AML-193 (cell line): ENCODE results near the gene ZBTB47.

Experiments
- DNase-seq, 2 experiments: peaks; one replicate each; lab custom pipeline; 2025; lab: John Stamatoyannopoulos, UW

ZBTB47 gene

DNA sequence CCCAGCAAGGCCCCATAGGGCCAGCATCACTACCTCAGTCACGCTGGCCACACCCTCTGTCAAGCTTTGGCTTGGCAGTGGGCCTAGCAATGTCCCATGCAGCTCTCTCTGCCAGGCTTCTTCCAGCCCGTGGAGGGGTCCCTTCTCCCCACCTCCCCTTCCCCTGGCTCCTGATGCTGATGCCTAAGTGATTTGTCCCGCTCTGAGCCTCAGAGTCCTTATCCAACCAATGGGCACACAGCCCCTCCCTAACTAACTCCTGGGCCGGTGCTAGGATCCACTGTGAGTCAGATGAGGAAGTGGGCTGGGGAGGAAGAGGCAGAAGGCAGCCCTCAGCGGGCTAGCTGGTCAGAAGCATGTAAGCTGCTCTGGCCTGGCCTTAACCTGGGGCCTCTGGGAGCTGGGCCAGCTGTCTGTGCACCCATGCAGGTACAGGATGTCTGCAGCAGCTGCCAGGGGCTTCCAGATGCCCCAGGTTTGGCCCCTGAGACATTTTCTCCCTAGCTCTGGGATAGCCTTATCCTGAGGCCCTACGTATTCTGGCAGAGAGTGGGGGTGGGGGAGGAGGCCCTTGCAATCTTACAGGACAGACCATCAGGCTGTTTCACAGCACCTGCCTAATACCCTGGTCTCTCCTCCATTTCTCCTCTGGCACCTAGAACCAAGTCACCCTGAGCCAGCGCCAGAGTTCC, 740 bp upstream of the ZBTB47 start:
- peak; percentile 92 to 95 for DNase-seq

DNA sequence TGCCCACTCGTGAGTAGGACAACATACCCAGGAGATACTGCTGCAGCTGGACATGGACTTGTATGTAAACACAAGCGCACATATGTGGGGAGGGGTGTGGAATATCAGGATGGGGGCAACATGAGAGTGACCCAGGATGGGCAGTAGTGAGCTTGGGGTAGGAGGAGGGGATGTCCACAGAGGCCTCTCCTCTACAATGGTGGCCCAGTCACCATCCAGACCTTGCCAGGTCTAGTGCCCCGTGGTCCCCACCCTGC, 266 bp upstream of the ZBTB47 start:
- DNase-seq, result no peak

DNA sequence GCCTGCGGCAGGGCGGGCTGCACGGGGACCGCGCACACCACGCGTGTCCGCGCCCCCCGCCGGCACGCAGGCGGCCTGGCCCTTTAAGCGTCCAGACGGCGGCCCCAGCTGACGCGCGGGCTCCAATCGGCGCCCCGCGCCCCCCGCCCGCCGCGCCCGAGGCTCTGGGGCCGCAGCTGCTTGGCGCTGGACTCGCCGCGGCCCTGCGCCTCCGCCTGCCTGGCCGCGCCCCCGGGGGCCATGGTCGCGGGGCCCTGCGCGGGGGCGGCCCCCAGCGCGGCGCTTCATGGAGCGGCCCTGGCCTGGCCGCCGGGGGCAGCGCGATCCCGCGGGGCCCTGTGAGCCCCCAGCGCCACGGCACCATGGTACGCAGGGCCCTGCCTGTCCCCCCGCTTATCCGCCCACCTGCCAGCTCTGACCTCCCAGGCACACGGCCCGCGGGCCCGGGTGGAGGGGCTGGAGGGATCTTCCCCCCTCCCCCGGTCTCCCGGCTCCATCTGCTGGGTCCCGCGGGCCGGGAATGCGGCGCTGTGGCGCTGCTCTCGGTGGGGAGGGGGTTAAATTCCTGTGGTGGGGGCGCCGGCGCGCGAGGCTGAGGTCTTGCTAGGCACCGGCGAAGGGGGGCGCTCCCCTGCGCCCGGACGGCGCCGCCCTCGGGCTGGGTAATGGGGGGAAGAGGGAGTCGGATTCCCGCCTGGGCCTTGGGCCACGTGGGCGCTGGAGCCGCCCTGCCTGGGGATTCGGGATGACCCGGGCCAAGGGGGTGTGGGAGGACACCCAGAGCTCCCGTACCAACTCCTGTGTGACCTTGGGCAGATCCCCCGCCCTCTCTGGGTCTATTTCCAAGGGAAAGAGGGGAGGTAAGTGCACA, 1.1 kb downstream of the ZBTB47 start:
- peak; percentile 41 to 50 for DNase-seq

DNA sequence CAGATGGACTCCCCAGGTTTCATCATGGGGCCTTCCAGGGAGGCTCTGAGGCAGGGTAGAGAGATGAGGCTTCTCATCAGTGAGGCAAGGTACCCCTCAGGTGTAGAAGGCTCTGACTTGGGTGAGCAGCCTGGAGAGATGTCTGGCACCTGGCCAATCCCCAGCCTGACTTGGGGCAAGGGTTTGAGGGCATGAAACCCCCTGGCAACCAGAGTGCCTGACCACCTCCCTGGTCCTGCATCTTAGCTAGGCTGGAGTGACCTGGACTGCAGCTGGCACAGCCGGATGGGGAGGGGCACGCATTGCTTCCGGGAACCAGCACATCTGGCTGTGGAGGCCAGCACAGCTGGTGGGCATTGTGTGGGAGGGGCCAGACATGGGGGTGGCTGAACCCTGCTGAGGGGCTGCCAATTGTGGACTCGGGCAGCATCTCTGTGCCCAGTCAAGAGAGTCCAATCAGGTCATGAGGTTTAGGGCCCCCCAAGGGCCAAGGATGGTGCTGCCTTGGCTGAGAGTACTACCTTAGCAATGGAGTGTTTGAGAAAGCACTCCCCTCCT, 1.9 kb downstream of the ZBTB47 start:
- DNase-seq, result no peak

DNA sequence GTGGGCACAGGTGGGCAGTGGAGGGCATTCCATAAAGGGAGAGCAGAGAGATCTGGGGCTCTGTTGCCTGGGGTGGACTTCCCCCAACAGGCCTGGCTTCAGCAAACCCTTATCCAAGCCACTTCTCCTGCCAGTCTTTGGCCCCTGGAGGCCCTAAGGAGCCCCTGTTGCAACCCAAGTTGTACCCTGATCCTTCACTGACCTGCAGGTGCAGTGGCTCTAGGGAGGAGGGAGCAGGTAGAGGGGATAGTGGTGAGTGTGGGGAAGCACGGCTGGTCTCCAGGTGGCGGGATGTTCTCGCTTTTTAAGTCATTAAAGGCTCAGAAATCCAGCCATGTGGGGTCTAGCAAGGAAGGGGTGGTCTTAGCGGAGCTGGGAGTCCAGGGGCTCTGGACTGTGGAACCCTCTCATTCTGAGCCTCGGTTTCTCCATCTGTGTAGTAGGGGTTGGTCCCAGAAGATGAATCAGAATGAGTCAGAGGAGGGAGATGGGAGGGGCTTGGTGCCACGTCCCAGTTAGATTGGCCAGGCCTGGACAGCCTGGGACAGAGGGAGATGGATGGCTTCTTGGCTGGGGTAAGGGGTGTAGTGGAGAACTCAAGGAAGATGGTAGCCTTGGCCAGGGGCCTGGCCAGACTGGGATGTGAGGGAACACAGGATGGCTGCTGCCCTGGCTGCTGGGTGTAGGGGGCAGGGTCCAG, 2.6 kb downstream of the ZBTB47 start:
- no peak for DNase-seq

DNA sequence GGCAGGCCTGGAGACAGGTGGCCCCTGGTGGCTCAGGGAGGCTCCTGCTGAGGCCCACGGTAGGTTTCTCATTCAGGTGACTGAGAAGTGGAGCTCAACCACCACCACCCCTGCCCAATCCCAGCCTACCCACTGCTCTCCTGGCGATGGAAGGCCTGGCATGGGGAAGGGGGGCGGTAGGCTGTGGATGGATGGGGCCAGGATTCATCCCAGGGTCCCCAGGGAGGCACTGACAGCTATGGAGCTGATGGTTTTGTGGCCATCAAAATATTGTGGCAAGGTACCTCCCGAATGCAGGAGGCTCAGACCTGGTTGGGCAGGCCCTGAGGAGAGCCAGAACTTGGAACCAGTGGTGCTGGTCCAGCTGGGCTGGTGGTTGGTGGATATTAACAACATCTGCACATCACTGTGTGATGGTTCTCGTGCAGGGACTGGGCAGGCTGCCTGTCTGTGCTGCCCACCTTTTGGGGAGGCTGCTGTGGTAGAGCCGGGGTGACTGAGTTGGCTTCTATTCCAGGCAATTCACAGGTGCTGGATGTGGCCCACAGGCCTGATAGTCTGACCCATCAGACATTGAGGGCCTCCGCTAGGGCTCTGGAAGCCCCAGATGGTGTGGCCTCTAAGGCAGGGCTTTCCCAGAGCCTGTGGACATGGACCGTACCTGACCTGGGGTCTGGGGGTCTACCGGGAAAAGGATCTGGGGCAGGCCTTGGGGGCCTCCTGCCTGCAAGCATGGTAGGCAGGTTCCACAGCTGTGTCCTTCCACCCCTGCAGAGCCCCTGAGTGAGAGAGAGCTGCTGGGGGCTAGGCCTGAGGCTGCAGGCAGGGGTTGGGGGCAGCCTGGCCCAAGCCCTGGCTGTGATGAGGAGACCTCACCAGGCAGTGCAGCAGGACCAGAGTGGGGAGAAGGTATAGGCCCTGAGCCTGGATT, 3.4 kb downstream of the ZBTB47 start:
- no peak for DNase-seq

DNA sequence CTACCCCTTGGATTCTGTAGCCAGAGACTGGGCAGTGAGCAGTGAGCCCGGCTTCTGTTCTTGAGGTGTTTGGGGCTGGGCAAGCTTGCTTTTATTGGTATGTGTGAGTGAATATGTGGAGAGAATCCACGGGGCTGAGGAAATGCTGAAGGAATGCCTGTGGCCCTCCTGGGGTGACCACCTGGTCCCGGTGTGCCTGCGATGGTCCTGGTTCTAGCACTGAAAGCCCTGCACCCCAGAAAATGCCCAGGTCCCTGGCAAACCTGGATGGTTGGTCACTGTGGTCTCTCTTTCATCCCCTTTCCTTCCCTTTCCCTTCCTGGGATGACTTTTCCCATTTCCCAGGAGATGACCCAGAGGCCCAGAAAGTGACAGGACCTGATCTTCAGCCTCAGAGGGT, 4.2 kb downstream of the ZBTB47 start:
- no peak for DNase-seq

DNA sequence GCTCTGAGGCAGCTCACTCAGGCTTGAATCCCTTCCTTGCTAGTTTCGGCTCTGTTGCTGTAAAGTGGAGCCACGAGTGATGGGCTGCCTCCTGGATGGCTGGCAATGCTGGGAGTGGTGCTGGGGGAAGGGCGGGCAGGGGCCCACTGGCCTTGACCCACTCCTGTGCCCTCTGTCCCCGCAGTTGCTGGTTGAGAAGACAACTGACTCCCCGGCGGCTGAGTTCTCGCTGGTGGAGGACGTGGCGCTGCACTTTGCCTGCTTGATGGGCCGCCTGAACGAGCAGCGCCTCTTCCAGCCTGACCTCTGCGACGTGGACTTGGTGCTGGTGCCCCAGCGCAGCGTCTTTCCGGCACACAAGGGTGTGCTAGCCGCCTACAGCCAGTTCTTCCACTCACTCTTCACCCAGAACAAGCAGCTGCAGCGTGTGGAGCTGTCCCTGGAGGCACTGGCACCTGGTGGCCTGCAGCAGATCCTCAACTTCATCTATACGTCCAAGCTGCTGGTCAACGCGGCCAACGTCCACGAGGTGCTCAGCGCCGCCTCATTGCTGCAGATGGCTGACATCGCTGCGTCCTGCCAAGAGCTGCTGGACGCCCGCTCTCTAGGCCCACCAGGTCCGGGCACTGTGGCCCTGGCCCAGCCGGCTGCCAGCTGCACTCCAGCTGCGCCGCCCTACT, 4.7 kb downstream of the ZBTB47 start:
- no peak for DNase-seq

DNA sequence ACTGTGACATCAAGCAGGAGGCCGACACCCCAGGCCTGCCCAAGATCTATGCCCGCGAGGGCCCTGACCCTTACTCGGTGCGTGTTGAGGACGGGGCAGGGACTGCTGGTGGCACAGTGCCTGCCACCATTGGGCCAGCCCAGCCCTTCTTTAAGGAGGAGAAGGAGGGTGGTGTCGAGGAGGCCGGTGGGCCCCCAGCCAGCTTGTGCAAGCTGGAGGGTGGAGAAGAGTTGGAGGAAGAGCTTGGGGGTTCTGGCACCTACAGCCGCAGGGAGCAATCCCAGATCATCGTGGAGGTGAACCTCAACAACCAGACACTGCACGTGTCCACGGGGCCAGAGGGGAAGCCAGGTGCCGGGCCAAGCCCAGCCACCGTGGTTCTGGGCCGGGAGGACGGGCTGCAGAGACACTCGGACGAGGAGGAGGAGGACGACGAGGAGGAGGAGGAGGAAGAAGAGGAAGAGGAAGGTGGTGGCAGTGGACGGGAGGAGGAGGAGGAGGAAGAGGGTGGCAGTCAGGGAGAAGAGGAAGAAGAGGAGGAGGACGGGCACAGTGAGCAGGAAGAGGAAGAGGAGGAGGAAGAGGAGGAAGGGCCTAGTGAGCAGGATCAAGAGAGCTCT, 5.4 kb downstream of the ZBTB47 start:
- no peak for DNase-seq

DNA sequence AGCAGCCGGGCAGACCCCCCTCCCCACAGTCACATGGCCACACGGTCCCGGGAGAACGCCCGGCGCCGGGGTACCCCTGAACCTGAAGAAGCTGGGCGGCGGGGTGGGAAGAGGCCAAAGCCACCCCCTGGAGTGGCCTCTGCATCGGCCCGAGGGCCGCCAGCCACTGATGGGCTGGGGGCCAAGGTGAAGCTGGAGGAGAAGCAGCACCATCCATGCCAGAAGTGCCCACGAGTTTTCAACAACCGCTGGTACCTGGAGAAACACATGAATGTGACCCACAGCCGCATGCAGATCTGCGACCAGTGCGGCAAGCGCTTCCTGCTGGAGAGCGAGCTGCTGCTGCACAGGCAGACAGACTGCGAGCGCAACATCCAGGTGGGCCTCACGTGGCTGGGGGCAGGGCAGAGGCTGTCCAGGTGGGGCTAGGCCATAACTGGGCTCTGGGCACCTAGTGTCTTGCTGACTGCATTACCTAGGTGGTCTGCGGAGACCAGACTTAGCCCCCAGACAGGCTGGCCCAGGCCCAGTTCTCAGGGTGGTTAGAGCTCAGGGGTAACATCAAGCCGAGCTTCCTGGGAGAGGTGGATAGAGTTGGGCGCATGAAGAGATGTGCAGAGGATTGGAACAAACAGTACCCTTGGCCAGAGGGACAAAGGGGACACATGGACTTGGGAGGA, 6.1 kb downstream of the ZBTB47 start:
- DNase-seq, result no peak

DNA sequence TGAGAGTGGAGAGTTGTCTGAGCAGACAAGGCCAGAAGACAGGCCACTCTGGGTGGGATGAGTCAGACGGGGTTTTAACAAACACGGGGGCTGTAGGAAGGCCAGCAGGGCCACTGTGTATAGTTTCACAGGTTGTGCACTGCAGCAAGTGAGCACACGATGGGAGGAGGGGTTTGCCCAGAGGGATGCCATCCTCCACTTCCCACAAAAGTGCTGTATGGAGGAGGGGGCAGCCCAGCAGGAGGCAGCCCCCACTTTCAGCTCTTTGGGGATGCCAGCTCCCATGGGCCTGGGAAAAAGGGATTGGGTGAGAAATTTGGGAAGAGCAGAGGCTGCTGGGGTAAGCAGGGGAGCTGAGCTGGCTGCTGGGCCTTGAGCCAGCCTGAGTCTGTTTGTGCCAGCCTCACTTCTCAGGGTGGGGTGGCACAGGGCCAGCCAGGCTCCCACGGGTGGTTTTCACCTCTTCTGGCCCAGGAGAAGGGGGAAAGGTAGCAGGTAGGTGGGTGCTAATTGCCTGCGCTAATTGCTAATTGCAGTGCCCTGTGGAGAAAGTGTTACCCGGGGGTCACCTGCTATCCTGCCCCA, 6.7 kb downstream of the ZBTB47 start:
- DNase-seq, result no peak

DNA sequence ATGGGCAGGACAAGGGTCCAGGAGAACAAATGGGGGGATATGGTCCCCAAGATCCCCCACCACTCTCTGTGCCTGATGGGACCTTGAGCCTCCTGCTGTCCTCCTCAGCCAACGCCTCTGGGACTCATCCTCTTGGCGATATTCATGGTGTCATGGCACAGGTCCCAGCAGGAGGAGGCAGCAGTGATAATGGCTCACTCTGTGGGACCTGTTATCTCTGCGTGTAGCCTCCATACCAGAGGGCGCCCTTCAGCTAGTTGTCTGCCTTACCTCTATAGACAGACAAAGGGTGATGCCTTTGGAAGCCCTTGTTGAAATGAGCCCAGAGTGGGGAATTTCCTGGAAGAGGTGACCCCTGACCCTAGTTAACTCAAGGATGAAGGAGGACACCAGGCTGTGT, 7.4 kb downstream of the ZBTB47 start:
- peak; percentile 17 to 21 for DNase-seq

DNA sequence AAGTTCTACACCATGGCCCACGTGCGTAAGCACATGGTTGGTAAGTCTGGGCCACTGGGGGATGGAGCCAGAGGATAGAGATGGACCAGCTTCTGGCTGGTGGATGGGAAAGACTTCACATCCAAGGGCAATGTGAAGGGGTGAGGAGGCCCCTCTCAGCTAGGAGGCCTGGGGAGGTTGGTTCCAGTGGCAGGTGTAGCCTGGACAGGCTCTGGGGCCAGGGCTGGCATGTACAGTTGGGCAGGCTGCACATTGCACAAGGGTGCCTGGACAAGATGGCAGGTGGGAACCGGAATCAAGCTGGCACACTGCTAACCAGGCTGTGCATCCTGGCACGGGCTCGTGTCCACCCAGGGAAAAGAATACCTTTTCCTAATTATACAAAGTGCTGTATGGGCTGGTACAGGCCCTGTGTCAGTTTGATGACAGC, 8.1 kb downstream of the ZBTB47 start:
- no peak for DNase-seq

DNA sequence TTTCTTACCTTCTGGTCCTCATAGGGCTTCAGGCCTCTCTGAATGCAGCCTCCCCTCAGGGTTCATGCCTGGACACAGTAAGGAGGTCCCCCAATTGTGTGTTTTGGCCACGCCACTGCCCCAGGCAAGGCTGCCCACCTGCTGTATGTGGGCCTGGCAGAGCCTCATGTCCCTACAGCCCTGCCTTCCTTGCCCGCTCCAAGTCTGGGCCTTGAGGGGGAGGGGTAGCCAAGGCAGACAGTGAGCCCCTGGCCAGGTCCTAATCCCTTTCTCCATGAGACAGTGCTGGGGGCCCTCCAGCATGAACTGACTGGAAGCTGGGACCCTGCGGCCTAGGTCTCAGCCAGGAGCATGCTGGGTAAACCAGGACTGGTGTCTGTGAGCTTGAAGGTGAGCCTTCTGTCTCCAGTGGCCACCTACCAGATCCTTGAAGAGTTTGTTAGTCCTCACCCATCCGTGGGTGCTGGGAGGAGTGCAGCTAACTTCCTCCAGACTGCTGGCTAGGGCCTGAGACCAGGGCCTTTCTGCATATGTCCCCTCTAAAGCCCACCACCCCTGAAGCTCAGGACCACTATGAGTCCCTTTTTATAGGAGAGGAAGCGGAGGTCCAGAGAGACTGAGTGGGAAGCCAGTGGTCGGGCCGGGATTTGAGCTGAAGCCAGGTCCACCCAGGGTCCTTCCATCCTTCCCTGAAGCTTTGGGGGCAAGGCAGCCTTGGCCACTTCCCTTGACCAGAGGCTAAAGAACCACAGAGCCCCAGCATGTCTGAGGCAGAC, 8.7 kb downstream of the ZBTB47 start:
- DNase-seq, result no peak

DNA sequence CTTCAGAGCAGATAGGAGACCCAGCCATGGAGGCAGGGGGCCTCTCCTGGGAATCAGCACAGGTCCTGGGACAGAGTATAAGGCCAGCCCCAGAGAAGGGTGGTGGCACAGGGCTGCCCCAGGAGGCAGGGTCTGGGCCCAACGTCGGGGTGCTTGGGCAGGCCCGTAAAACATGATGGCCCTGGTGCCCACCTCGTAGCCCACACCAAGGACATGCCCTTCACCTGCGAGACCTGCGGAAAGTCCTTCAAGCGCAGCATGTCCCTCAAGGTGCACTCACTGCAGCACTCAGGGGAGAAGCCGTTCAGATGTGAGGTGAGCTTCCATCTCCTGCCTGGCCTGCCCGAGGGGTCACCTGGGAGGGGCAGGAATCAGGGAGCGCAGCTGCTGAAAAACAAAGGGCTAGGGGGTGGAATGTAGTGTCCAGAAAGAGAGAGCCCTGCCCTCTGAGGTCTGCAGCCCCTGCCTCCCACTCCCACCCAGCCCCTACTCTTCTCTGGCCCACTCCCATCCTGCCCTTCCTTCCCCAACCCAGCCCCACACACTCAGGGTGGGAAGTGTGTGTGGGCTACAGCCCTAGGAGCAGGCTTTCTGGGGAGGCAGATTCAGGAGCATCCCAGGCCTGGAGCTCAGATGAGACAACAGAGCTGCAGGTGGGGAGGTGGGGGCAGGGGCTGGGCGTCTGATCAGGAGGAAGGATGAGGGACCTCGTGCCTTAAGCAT, 9.5 kb downstream of the ZBTB47 start:
- no peak for DNase-seq

DNA sequence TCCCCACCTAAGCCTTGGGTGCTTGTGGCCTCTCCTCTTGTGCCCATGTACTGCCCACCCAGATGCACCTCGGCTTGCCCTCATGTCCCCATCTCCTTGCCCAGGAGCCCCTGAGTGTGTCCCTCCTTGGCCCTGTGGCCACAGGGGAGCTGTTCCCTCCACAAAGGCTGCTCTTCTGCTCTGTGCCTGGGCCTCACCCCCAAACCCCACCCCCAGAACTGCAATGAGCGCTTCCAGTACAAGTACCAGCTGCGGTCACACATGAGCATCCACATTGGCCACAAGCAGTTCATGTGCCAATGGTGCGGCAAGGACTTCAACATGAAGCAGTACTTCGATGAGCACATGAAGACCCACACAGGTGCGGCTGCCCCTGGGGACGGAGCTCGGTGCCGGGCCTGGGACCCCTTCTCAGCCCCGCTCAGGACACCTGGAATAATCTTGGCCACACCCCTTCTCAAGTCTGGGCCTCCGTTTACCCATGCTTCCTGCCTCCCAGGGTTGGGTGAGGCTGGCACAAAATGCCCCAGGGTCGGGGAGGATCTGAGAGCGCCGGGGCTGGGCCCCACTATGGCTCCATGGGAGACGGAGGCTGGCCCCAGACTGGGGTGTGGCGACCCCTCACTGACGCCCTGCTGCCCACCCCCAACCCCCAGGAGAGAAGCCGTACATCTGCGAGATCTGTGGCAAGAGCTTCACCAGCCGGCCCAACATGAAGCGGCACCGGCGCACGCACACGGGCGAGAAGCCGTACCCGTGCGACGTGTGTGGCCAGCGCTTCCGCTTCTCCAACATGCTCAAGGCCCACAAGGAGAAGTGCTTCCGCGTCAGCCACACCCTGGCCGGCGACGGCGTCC, 10.3 kb downstream of the ZBTB47 start:
- no peak for DNase-seq

DNA sequence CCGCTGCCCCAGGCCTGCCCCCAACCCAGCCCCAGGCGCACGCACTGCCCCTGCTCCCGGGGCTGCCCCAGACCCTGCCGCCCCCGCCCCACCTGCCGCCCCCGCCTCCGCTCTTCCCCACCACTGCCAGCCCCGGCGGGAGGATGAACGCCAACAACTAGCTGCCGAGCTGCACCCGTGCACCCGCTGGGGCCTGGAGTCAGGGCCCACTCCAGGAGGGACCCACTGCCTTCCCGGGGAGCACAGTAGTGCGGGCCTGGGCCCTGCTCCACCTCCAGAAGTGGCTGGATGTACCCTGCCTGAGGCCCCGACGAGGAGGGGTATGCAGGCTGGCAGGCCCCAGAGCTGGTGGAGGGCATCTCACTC, 10.9 kb downstream of the ZBTB47 start:
- no peak for DNase-seq
